CD4-positive, alpha-beta T cell (primary cell): Measurements from ENCODE around the gene POLR1B. TPM values are rescaled to one million over a fixed set of nuclear protein-coding genes. Genes with fewer than 3 reads are reported as not detected.

Experiments used
- ATAC-seq: fragments of 200-7000 bp; cut with Tn5 transposase; one replicate; pipeline ENCODE4 v1.10.0; 2022; ENCODE audit warnings: mild to moderate bottlenecking; ENCODE audit not compliant: poor library complexity
- CTCF ChIA-PET: fragments of 350-600 bp; sonication (Branson Sonifier 250); formaldehyde crosslinking; loops from one replicate; lab custom pipeline; 2021; ENCODE audit warnings: antibody characterized with exemption, inconsistent platforms; lab: Charles Lee
- POLR2A ChIA-PET: fragments of 350-600 bp; sonication (Branson Sonifier 250); formaldehyde crosslinking; loops from one replicate; lab custom pipeline; 2021; ENCODE audit warnings: antibody characterized with exemption, inconsistent platforms; lab: Charles Lee
- DNase-seq, 14 experiments: peaks; one replicate each; pipeline ENCODE4 v3.0.0-alpha.2; 2013 to 2020; ENCODE audit warnings: mixed read lengths in 2 of 14
- H3K27ac ChIP-seq, 2 donors: one replicate each; pipeline versions ENCODE4 v1.5.1 to v1.7.0; 2013; ENCODE audit warnings: low read length in 2 of 2, low read depth in 1 of 2, mild to moderate bottlenecking in 1 of 2
- H3K27me3 ChIP-seq, 2 experiments: 1 replicate in 1 of 2; 2 replicates in 1 of 2; pipeline versions ENCODE4 v1.6.1 to v1.7.0; 2013; ENCODE audit warnings: low read length in 2 of 2, control low read depth in 1 of 2, mild to moderate bottlenecking in 1 of 2, moderate library complexity in 1 of 2; ENCODE audit not compliant: insufficient read depth in 2 of 2, control insufficient read depth in 1 of 2
- H3K36me3 ChIP-seq: one replicate; pipeline ENCODE4 v1.6.1; 2013; ENCODE audit warnings: low read length, control low read depth; ENCODE audit not compliant: insufficient read depth
- H3K4me1 ChIP-seq: one replicate; pipeline ENCODE4 v1.6.1; 2013; ENCODE audit warnings: low read length, control low read depth; ENCODE audit not compliant: insufficient read depth
- H3K4me3 ChIP-seq: one replicate; pipeline ENCODE4 v1.5.1; 2013; ENCODE audit warnings: mild to moderate bottlenecking, low read length, moderate library complexity
- H3K9me3 ChIP-seq, 2 experiments: 1 replicate in 1 of 2; 2 replicates in 1 of 2; pipeline versions ENCODE4 v1.6.1 to v1.7.0; 2013; ENCODE audit warnings: low read length in 2 of 2, mild to moderate bottlenecking in 2 of 2, control low read depth in 1 of 2, moderate library complexity in 1 of 2; ENCODE audit not compliant: control insufficient read depth in 1 of 2, insufficient read depth in 1 of 2
- H3K27ac Mint-ChIP-seq: one replicate; pipeline ENCODE4 v1.8.0; 2020; ENCODE audit warnings: mixed read lengths
- H3K27me3 Mint-ChIP-seq: one replicate; pipeline ENCODE4 v1.8.0; 2021; ENCODE audit warnings: mixed read lengths
- H3K36me3 Mint-ChIP-seq: one replicate; pipeline ENCODE4 v1.8.0; 2021; ENCODE audit warnings: low read depth, mixed read lengths
- H3K4me1 Mint-ChIP-seq: one replicate; pipeline ENCODE4 v1.8.0; 2021; ENCODE audit warnings: low read depth, mixed read lengths
- H3K4me3 Mint-ChIP-seq: one replicate; pipeline ENCODE4 v1.8.0; 2020; ENCODE audit warnings: mild to moderate bottlenecking, mixed read lengths
- H3K9me3 Mint-ChIP-seq: one replicate; pipeline ENCODE4 v1.8.0; 2020; ENCODE audit warnings: mixed read lengths
- intact Hi-C, 2 experiments: fragments of 100-400 bp; cut with DNase I in 1 of 2; cut with micrococcal nuclease in 1 of 2; formaldehyde crosslinking; loops; one replicate each; pipeline versions ENCODE4 v1.15.1 to v1.9.0; 2023 to 2025; cut with DNase I, micrococcal nuclease
- total RNA-seq, 174 experiments: library from RNA in 2 of 174; stranded (reverse) in 2 of 174; gene quantifications; one replicate each; pipeline ENCODE4 v1.2.3 and lab custom pipeline; 2021 to 2026
- TF ChIP-seq, protein P1 (sequence below): fragments of 200-600 bp; IDR thresholded peaks from one replicate; pipeline ENCODE4 v1.8.0; 2022; ENCODE audit warnings: antibody characterized with exemption, mild to moderate bottlenecking

The POLR1B gene
- total RNA-seq, 2 experiments from 2014 or later: 9.2 to 11.5 TPM

GRCh38 chr2:112542984-112543661 is 858 bp downstream of the POLR1B start:
- intact Hi-C loops: loop anchor here (1.0 to 5.0 kb wide), 4 partner anchors 40 to 104 kb away; partner anchors contain the start of genes CHCHD5 (in 1 of the 2) and SLC20A1 (in 1 of the 2)
- ChIA-PET CTCF (interaction anchor here (1.4 to 2.0 kb wide), 2 partner anchors 41 to 62 kb away, joined by 6 to 7 read pairs; partner anchors contain the start of gene CHCHD5), POLR2A (interaction anchor here (0.9 to 1.9 kb wide), 5 partner anchors 33 to 361 kb away, joined by 3 to 5 read pairs (median 4); partner anchors contain the start of gene CHCHD5)
- peak; percentile 6 for ATAC-seq
- Mint-ChIP-seq H3K4me1 (peaks cover 23% of the 10 kb centered on the region), H3K27ac (no peak overlapping the region), H3K9me3 (no peaks in the 10 kb centered on the region), H3K36me3 (peaks cover 25% of the 10 kb centered on the region), H3K27me3 (no peaks in the 10 kb centered on the region), H3K4me3 (no peak overlapping the region)
- H3K27ac ChIP-seq: peak overlapping the region in 1 of 2 donors; percentile 93
- peaks cover 23% of the 10 kb centered on the region for H3K36me3 ChIP-seq
- H3K4me1 ChIP-seq: peaks cover 24% of the 10 kb centered on the region
- peak in 3 of 14 experiments; percentile 0 to 16 (median 5) for DNase-seq
- TF ChIP-seq, protein P1, sequence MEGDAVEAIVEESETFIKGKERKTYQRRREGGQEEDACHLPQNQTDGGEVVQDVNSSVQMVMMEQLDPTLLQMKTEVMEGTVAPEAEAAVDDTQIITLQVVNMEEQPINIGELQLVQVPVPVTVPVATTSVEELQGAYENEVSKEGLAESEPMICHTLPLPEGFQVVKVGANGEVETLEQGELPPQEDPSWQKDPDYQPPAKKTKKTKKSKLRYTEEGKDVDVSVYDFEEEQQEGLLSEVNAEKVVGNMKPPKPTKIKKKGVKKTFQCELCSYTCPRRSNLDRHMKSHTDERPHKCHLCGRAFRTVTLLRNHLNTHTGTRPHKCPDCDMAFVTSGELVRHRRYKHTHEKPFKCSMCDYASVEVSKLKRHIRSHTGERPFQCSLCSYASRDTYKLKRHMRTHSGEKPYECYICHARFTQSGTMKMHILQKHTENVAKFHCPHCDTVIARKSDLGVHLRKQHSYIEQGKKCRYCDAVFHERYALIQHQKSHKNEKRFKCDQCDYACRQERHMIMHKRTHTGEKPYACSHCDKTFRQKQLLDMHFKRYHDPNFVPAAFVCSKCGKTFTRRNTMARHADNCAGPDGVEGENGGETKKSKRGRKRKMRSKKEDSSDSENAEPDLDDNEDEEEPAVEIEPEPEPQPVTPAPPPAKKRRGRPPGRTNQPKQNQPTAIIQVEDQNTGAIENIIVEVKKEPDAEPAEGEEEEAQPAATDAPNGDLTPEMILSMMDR: no peak
- peak overlapping the region; percentile 94 for H3K4me3 ChIP-seq
- no peaks in the 10 kb centered on the region for H3K27me3 ChIP-seq
- H3K9me3 ChIP-seq: no peaks in the 10 kb centered on the region

- no peaks in the 10 kb centered on the region for H3K9me3 Mint-ChIP-seq
- Histone ChIP-seq H3K4me1 (peaks cover 17% of the 10 kb centered on the region), H3K36me3 (peaks cover 63% of the 10 kb centered on the region), H3K27ac (no peak overlapping the region), H3K4me3 (no peak overlapping the region), H3K27me3 (no peaks in the 10 kb centered on the region), H3K9me3 (no peaks in the 10 kb centered on the region)
- ATAC-seq (no peak), DNase-seq (no peak)
- TF ChIP-seq, protein P1: no peak
- H3K36me3 Mint-ChIP-seq: peaks cover 58% of the 10 kb centered on the region
- no peaks in the 10 kb centered on the region for H3K27me3 Mint-ChIP-seq
- intact Hi-C loops: no loop called here
- ChIA-PET CTCF (no interaction called here), POLR2A (no interaction called here)
- H3K4me1 Mint-ChIP-seq: peaks cover 9% of the 10 kb centered on the region
- H3K4me3 Mint-ChIP-seq: no peak overlapping the region
- H3K27ac Mint-ChIP-seq: no peak overlapping the region
Observed at GRCh38 chr2:112547333-112547732, 5.1 kb downstream of the POLR1B start.

DNA sequence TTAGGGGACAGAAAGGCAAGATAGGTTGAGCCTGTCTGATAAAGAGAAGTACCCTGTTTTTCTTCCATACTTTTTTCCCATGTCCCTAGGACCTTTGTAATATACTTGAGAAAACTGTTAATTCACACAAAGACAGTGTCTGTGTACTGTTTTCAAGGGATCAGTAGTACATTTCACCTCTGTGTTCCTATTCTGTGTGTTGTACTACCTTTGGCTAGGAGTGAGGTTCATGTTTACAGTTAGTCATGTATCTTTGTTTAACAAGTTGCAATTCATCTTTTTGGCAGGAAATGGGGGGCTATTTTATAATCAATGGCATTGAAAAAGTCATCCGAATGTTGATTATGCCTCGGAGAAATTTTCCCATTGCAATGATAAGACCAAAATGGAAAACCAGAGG is 6.7 kb downstream of the POLR1B start:
- Histone ChIP-seq H3K36me3 (peaks cover 78% of the 10 kb centered on the region), H3K4me1 (peaks cover under 1% of the 10 kb centered on the region), H3K27me3 (no peaks in the 10 kb centered on the region), H3K27ac (no peak overlapping the region), H3K4me3 (no peak overlapping the region), H3K9me3 (no peaks in the 10 kb centered on the region)
- peaks cover 9% of the 10 kb centered on the region for H3K4me1 Mint-ChIP-seq
- POLR2A ChIA-PET: no interaction called here
- TF ChIP-seq, protein P1: no peak
- peaks cover 75% of the 10 kb centered on the region for H3K36me3 Mint-ChIP-seq
- H3K4me3 Mint-ChIP-seq: no peak overlapping the region
- H3K27me3 Mint-ChIP-seq: no peaks in the 10 kb centered on the region
- intact Hi-C loops: no loop called here
- CTCF ChIA-PET: no interaction called here
- no peak overlapping the region for H3K27ac Mint-ChIP-seq
- no peak for DNase-seq
- no peaks in the 10 kb centered on the region for H3K9me3 Mint-ChIP-seq
- no peak for ATAC-seq
